NCI-H2196 (cell line): ENCODE results near the gene KMT2E.
"Not testable (repeated sequence)": the region's sequence is repeated elsewhere in the genome, so short reads cannot be mapped to it uniquely, and the experiment has no call there.

Source experiments
- DNase-seq: peaks from one replicate; lab custom pipeline; 2025; ENCODE audit not compliant: unreplicated experiment; lab: John Stamatoyannopoulos, UW

Gene KMT2E

DNA sequence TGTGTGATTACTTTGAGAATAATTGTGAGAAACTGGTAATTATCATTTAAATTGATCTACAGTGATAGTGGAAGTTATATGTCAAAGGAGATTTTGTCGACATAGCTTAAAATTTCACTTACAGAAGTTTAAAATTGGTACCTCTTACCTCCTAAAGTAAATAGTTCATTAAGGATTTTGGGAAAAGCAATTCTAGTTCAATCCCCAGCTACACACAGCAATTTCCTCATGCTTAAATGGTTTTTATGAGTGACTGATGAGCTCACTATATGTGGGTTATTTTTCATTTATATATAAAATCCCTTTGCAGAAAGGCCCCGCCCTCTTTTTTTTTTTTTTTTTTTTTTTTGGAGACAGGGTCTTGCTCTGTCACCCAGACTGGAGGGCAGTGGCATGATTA, 12.7 kb downstream of the KMT2E start:
- DNase-seq, result no peak

DNA sequence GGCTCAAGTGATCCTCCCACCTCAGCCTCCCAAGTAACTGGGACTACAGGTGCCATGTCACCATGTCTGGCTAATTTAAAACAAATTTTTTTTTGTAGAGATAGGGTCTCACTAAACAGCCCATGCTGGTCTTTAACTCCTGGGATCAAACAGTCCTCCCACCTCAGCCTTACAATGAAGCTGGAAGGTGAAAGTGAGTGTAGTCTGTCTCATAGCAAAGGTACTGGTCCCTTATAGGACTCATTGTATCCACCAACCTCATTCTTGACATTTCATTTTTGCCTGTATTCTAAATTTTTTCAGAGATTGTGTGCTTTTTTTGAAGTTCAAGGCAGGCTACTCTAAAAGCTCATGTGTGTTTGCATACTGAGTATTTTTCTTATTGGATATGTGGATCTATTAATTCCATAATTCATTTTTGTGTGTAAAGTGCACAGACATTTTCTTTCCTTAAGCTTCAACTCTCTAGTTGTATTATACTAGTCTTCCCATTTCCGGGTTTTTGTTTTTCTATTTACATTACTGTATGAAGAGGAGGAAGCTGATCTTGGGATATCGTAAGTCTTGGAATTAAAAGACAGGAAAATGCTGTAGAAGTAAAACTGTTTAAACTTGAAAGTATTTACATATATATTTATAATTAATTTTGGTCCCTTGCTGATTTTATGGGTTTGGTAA, 13.3 kb downstream of the KMT2E start:
- no peak for DNase-seq

DNA sequence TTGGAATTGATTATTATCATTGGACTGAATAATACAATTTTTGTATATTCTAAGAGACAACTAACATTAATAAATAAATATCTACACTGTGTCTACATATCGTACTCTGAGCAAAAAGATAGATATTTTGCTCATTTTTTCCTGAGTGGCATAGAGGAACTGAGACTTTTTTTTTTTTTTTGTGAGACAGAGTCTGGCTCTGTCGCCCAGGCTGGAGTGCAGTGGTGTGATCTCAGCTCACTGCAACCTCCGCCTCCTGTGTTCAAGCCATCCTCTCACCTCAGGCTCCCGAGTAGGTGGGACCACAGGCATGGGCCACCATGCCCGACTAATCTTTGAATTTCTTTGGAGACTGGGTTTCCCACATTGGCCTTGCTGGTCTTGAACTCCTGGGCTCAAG, 14.0 kb downstream of the KMT2E start:
- no peak for DNase-seq

DNA sequence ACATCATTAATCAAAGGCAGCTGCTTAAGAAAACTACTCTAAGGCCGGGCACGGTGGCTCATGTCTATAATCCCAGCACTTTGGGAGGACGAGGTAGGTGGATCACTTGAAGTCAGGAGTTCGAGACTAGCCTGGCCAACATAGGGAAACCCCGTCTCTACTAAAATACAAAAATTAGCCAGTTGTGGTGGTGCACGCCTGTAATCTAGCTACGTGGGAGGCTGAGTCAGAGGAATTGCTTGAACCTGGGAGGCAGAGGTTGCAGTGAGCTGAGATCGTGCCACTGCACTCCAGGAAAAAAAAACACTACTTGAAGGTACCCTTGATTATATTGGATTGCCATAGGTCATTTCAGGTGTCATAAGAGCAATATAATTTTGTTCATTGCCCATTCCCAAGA, 14.9 kb downstream of the KMT2E start:
- not testable (repeated sequence) for DNase-seq

DNA sequence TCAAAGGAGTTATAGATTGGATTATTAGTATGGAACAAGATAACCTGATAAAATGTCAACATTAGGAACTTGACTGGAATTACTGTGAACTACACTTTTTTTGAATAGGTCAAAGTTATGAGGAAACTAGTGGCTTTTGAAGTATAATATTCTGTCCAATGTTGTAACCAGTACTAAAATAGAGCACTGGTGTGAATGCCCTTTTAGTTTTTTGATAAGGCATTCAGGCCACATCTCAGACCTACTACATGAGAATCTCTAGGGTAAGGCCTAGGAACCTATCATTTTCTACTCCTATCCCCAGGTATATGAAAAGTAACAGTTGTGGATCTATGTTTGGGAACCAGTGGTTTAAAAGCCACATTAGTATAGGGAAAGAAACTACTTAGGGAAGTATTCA, 16.4 kb downstream of the KMT2E start:
- DNase-seq, result no peak

DNA sequence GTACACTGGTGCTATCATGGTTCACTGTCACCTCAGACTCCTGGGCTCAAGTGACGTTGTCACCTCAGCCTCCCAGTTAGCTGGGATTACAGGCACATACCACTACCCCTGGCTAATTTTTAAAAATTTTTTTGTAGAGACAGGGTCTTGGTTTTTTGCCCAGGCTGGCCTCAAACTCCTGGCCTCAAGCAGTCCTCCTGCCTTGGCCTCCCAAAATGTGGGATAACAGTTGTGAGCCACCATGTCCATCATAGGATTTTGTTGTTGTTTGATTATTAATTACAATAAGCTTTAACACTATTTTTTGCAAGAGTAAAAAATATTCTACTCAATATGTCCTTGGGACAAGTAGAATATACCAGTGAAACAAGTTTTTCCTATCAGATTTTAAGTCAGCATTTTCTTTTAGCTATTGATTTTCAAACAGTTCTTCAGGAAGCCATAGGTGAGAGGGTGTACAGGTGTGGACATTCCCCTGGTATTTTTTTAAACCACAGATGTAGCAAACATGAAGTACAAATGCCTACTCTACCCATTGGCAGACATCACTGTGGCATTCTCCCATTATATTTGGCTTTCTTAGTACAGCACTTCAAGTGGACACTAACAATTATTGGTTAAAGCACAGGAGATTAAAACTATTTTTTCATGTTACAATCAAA, 18.7 kb downstream of the KMT2E start:
- no peak for DNase-seq

DNA sequence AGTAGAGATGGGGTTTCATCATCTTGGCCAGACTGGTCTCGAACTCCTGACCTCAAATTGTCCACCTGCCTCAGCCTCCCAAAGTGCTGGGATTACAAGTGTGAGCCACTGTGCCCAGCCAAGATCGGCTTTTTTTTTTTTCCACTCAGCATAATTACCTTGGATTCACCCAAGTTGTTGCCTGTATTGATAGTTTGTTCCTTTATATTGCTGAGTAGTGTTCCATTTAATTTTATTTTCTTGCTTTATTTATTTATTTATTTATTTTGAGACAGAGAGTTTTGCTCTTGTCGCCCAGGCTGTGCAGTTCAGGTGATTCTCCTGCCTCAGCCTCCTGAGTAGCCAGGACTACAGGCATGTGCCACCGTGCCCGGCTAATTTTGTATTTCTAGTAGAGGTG, 21.3 kb downstream of the KMT2E start:
- no peak for DNase-seq

DNA sequence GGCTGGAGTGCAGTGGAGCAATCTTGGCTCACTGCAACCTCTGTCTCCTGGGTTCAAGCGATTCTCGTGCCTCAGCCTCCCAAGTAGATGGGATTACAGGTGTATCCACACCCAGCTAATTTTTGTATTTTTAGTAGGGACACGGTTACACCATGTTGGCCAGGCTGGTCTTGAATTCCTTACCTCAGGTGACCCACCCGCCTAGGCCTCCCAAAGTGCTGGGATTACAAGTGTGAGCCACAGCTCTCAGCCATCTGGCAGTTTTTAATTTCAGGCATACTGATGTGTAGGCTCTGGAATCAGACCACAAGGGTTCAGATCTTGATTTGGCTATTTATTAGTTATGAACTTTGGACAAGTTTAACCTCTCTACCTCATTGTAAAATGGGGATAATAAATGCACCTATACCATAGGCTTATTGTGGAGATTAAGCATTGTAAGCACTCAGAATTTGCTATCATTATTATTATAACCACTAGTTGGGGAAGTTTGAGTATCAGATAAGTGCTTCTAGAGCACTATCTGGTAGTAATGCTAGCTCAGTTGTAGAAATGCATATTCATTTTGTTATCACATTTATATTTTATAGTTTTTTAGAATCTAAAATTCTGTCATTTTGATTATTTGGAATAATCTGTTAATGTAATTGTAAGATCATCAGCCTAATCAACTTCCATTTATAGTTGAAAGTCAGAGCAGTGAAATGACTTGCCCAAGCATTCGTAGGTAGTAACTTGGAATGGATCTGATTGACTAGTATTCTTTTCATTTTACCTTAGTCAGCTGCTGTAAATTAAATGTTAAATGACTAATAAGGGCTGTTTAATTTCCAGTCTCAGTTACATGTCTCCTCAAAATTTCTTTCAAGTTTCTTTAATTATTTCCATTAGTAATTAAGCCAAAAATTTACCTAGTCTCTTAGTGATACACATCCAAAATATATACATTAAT, 22.5 kb downstream of the KMT2E start:
- no peak for DNase-seq

DNA sequence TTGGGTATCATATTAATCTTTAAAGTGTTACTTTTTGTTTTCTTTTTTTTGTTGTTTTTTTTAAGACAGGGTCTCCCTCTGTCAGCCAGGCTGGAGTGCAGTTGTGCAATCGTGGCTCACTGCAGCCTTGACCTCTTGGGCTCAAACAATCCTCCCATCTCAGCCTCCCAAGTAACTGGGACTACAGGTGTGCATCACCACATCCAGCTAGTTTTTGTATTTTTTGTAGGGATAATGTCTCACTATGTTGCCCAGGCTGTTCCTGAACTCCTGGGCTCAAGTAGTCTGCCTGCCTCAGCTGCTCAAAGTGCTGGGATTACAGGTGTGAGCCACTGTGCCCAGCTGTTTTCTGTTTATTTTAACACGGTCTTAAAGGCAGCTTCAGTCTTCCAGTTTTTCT, 23.3 kb downstream of the KMT2E start:
- no peak for DNase-seq

DNA sequence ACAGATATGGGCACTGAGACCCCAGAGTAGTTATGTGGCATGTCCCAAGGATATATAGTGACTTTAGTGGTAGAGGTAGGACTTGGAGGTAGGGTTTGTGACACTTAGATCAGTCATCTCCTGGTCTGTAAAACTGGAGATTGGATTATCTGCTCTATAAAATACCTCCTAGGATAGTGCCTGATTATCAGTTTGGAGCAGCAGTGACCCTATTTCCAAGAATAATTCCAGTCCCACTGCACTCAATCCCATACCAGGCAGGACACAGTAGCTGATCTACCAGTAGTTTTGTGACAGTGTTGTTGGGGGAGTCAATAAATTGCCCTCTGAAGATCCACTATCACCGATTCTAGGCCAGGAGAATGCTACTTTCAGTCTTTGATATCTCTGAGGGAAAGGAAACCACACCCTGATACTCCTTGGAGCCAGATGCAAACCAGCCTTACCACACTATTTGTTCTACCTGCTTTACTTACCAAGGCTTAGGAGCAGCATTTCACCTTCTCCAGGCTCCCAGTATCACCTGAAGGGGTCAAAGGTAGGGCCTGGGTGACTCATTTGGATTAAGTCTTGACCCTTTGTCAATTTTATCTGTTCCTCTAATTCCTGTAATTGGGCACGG, 30.6 kb downstream of the KMT2E start:
- DNase-seq, result no peak

DNA sequence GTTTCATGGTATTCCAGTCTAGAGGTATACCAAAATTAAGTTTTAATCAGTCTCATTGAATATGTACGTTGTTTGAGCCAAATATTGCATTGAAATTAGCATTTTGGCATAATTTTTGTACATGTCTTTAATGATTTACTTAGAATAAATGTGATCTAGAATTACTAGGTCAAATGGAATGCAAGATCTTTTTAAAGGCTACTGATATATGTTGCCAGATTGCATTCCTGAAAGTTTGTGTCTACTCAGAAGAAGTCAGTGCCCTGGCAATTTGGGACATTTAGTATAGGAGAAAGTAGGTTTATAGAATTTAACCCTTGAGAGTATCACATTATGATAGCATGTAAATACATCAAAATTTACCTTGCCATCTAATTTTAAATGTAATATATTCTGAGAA, 32.4 kb downstream of the KMT2E start:
- DNase-seq, result no peak

DNA sequence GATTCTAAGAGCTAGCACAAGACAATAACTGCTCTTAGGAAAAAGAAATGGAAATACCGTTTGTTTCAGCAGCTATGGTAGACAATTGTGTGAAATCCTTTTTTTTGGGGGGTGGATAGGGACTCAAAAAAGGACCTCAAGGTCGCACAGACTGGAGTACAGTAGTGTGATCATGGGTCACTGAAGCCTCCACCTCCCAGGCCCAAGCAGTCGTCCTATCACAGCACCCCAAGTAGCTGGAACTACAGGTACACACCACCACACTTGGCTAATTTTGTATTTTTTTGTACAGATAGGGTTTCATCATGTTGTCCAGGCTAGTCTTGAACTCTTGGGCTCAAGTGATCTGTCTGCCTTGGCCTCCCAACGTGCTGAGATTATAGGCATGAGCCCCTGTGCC, 33.9 kb downstream of the KMT2E start:
- no peak for DNase-seq

DNA sequence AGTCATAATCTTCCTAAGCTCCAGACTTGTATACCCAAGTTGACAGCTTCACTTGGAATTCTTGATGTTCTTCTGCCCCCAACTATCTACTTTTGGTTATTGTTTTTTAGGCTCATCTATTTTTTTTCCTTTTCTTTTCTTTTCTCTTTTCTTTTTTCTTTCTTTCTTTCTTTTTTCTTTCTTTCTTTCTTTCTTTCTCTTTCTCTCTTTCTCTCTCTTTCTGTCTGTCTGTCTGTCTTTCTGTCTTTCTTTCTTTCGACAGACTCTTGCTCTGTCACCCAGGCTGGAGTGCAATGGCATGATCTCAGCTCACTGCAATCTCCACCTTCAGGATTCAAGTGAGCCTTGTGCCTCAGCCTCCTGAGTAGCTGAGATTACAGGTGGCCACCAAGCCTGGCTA, 36.5 kb downstream of the KMT2E start:
- DNase-seq, result no peak

DNA sequence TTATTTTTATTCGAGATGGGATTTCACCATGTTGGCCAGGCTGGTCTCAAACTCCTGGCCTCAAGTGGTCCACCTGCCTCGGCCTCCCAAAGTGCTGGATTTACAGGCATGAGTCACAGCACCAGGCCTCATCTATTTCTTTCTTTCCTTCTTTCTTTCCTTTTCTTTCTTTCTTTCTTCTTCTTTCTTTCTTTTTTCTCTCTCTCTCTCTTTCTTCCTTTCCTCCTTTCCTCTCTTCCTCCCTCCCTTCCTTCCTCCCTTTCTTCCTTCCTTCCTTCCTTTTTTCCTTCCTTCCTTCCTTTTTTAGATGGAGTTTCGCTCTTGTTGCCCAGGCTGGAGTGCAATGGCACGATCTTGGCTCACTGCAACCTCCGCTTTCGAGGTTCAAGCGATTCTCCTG, 36.9 kb downstream of the KMT2E start:
- not testable (repeated sequence) for DNase-seq

DNA sequence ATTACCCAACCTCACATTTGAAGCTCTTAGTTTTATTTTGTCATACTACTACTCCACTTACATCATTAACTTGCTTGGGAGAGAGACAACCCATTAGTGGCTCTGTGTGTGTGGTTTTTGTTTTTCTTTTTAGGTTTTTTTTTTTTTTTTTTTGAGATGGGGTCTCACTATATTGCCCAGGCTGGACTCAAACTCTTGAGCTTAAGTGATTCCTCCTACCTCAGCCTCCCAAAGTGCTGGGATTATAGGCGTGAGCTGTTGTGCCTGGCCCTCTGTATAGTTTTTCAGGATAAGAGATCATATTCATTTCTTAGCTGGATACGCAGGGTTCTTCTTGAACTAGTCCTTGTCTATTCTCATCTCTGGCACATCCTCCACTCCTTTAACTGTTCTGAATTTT, 41.1 kb downstream of the KMT2E start:
- DNase-seq, result no peak

DNA sequence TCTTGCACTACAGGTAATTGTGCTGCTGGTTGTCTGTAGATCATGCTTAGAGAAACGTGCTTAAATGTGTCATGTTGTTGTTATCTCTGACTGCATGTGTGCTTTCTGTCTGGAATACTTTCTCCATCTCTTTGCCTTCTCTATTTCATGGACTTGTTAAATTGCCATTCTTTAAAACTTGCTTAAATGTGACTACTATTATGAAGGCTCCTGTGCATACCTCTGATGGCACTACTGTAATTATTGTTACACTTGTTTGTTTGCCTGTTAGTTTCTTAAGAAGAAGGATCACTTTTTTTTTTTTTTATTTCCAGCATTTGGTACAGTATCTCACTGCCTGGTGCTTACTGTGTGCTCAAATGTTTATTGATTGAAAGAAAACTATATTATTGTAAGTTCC, 41.6 kb downstream of the KMT2E start:
- DNase-seq, result no peak

DNA sequence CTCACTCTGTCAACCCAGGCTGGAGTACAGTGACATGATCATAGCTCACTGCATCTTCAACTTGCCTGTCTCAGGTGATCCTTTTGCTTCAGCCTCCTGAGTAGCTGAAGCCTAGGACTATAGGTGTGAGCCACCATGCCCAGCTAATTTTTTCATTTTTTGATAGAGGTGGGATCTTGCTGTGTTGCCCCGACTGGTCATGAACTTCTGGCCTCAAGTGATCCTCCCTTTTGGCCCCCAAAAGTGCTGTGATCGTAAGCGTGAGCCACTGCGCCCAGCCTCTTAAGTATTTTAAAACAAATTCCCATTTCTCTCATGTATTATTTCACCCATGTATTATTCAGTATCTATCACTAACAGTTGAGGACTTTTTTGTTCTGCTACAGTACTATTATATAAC, 43.5 kb downstream of the KMT2E start:
- DNase-seq, result no peak

DNA sequence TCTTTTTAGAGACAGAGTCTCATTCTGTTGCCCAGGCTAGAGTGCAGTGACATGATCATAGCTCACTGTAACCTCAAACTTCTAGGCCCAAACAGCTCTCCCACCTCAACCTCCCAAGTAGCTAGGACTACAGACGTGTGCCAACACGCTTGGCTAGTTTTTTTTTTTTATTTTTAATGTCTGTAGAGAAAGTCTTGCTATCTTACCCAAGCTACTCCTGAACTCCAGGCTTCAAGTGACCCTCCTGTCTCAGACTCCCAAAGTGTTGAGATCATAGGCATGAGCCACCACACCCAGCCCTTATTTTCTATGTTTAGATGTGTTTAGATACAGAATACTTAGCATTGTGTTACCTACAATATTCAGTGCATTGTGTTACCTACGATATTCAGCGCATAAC, 46.4 kb downstream of the KMT2E start:
- no peak for DNase-seq

DNA sequence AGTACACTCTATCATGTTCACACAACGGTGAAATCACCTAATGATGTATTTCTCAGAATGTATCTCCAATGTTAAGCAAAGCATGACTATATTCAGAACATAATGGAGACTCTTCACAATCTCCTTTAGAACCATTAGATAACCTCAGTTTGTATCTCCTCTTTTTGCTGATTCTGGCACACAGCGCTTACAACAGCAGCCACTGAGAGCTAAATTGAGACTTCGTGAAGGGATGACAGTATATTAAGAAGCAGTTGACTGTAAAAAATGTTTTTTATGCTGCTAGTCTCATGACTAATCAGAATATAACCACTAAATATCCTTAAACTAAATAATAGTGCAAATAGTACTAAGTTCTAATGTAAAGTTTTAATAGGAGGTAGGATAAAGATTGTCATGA, 46.9 kb downstream of the KMT2E start:
- DNase-seq, result no peak

DNA sequence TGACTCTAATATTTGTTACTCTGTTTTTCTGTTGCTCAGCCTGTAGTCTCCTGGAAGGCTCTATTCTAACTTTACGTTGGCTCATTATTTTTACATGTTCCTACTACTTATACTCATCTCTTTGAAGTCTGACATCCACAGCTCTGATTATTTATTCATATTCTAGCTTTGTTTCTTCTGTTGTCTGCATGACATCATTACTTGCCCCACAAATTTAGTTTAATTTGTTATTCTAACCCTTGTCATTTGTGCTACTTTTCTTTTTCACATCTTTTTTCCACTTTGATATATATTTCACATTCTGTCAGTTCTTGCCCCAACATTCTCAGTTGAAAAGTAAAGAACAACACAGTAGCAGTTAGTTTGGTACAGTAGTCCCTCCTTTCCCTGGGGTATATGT, 51.1 kb downstream of the KMT2E start:
- no peak for DNase-seq

DNA sequence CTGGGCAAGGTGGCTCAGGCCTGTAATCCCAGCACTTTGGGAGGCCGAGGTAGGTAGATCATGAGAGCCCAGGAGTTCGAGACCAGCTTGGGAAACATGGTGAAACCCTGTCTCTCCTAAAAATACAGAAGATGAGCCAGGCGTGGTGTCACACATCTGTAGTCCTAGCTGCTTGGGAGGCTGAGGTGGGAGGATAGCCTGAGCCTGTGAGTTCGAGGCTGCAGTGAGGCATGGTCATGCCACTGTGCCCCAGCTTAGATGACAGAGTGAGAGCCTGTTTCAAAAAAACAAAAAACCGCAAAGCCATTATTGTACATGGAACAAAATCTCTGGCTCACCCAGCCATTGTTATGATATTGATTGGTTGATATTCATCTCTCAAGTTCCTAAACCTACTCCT, 53.7 kb downstream of the KMT2E start:
- no peak for DNase-seq

DNA sequence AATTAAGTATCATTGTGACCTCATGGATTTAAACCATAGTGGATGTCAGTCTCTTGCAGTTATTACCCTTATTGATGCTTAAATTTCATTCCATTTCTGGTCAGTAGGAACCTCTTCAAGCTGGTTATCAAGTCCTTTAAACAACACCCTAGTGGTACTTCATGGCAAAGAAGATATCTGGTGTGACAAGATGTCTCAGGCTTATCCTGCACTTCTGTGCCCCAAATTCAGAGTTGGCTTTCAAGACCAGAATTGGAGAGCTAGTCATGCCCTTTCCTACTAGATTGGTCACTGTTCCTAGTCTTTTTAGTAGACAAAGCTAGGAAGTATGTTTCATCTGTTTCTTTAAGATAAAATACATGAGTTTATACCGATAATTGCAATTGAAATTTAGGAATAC, 54.9 kb downstream of the KMT2E start:
- DNase-seq, result no peak
